Measurements from ENCODE around the gene SFRP5.

GRCh38 chr10:97765201-97765600, 6.6 kb downstream of the SFRP5 start:
- TF ChIP-seq, protein P1, sequence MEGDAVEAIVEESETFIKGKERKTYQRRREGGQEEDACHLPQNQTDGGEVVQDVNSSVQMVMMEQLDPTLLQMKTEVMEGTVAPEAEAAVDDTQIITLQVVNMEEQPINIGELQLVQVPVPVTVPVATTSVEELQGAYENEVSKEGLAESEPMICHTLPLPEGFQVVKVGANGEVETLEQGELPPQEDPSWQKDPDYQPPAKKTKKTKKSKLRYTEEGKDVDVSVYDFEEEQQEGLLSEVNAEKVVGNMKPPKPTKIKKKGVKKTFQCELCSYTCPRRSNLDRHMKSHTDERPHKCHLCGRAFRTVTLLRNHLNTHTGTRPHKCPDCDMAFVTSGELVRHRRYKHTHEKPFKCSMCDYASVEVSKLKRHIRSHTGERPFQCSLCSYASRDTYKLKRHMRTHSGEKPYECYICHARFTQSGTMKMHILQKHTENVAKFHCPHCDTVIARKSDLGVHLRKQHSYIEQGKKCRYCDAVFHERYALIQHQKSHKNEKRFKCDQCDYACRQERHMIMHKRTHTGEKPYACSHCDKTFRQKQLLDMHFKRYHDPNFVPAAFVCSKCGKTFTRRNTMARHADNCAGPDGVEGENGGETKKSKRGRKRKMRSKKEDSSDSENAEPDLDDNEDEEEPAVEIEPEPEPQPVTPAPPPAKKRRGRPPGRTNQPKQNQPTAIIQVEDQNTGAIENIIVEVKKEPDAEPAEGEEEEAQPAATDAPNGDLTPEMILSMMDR (IDR thresholded peaks at IDR 0.05) = no peak
- no peak for TF ChIP-seq POLR2A (IDR thresholded peaks at IDR 0.05)

Measured in body of pancreas (tissue), 4 donors.